Measurements from ENCODE around the gene CHCHD4.

CHCHD4 gene

GRCh38 chr3:14148041-14148985 is 23.6 kb upstream of the CHCHD4 start:
- DNase-seq = no peak

DNA sequence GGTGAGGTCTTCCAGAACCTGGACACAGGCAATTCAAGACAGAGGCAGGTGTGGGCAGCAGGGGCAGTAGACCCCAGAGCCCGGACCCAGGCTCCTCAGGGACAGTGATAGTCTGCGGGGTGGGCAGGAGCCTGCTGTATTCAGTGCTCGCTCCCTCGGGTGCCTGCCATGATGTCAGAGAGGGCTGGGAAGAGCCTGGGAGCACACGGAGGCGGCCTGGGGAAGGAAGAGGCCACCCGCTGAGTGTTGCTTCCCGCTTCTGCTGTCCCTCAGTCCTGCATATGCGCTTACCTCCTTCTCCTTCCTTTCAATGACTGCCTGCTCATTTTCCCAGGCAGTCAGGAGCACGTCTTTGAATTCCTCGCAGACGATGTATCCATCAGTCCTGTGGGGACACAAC is 22.9 kb upstream of the CHCHD4 start:
- DNase-seq = no peak

DNA sequence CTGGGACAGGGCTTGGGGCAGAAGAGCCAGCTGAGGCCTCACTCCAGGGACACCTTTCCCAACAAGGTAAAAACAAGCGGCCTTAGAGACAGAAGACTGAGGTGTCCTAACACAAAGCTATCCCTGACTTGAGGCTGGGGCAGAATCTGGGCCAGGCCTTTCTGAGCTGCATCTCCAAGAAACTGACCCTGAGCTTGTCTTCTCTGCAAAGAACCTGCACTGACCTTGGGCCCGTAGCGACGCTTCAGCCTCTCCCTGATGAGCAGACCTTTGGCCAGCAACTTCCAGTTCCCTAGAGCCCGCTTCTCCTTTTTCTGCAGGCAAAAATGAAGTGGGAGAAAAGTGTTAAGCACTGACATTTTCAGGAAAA is 22.4 kb upstream of the CHCHD4 start:
- DNase-seq = no peak

DNA sequence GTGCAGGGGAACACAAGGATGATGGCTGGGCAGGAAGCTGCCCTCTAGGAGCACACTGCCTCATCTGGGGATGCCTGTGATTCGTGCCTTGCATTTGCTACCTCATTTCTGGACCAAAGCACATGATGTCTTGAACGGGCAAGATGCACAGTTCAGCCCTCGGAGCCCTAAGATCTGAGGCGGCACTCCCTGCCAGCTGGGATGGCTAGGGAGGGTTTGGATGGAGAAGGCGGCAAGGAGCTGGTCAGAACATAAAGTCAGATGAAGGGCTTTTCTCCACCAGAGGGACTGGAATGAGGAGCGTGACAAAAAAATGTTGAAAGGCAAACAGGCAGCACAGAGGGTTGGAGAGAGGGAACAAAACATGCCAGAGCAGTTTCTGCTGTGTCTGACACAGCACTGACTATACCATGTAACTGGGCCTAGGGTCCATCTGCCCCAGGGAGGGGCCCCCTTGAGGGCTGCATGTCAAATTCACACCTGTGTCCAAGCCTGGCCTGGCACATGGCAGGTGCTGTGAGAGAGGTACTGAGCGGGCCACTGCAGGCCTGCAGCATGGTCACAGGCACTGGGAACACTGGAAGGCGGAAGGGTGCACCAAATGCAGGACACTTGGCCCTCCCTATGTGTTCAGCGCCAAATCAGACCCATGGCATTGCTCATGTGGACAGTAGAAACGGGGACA is 21.9 kb upstream of the CHCHD4 start:
- DNase-seq = no peak

DNA sequence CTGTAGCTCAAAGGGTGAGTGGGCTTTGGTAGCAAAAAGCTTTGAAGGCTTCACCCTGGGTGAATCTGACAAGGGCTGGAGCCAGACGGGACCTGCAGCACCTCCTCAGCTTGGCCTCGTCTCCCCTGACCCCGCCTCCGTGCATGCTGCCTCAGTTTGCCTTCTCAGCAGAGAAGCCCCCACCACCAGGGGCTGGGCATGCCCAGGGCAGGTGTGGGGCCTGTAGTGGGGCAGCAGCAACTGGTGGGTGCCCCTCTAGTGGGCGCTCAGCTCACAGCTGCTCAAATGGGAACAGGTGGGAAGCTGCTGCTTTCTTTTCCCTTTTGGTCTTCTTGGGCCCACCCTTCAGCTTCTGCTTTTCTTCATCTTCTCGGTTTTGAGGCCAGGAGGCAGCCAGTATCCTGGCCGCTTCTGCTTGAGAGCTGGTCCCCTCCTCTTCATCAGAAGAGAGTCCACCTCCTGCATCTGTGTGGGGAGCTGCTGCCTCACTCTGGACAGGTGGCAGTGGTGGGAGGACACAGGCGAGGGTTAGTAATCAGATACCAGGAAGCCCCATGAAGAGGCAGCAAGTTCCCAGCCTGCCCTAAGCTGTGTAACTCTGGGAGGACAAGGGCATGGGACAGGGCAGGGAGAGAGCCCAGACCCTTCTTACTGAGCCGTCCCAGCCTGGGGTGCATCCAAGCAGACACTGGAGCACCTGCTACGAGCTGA is 21.2 kb upstream of the CHCHD4 start:
- DNase-seq = no peak

GRCh38 chr3:14145236-14145635 is 20.6 kb upstream of the CHCHD4 start:
- DNase-seq = no peak

DNA sequence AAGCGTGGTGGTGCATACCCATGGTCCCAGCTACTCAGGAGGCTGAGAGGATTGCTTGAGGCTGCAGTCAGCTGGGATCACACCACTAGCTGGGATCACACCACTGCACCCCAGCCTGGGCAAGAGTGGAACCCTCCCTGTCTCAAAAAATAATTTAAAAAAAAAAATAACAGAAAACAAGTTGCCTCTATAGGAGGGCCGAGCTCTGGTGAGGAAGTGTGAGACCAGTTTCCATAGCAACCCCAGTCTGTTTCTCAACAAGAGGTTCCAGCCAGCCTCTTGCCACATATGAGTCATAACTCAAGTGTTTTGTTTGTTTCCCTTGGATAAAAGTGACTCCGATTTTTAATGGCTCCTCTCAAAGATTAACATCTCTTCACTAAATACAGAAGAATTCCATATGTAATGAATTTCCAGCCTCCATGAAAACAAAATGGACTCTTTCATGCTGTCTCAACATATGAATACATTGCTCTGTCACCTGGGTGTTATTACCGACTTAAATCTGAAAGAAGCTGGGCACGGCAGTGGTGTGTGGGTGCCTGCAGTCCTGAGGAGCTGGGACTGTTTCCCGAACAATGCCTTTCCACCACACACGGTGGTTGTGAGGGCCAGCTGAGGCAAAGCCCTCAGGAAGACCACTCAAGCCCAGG is 19.9 kb upstream of the CHCHD4 start:
- peak; percentile 46 for DNase-seq

DNA sequence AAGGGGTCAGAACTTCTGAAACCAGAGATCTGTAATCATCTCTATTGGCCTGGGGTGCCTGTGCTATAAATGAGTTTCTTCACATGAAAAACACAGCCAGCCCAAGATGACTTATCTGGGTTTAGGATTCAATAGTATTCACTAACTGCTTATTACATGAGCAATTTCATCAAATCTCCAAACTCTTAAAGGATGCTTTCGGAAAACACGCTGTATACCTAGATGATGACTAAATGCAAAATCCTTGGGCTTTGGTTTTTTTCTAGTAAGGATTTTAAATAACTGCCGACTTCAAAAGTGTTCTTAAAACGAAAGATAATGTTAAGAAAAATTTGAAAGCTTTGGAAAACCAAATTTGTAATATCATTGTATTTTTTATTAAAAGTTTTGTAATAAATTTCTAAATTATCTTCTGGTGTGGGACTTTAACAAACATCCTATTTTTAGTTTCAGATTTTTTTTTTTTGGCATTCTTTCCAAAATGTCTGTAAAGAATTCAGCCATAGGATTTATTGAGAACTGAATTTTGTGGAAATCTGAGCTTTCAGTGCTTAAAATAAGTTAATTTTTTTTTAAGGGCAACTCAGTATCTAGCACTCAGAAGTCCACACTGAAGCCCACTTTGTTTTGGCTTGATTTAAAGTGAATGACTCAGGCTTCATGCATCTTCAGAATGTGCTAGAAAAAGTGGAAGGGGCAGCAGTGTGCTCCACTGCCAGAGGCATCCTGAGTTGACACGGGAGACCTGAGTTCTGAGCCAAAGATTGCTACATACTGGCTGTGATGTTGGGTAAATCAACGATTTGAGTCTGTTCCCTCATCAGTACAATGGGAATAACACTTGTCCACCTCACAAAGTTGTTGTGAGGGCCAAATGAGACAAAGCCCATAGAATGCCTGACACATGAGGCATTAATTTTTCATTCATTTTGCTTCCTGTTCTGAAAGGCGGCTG is 18.9 kb upstream of the CHCHD4 start:
- no peak for DNase-seq

DNA sequence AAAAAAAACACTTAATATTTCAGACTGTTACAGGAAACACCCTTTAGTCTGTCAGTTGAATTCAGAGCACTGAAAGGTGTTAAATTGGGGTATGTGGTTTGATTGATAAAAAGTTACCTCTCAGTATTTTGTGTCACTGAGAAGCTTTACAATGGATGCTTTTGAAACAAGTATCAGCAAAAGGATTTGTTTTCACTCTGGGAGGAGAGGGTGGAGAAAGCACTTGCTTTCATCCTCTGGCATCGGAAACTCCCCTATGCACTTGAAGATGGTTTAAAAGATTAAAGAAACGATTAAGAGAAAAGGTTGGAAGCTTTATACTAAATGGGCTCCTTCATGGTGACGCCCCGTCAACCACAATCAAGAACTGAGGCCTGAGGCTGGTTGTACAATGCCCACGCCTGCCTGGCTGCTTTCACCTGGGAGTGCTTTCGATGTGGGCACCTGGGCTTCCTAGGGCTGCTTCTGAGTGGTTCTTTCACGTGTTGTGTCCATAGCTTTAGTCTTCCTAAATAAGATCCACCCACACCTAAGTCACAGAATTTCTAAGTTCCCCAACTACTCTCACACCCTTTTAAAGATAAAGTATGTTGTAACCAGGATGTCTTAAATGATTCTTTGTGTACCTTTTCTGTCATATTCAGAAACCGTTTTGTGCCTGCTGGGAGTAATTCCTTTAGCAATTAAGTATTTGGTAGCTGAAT is 18.0 kb upstream of the CHCHD4 start:
- no peak for DNase-seq

DNA sequence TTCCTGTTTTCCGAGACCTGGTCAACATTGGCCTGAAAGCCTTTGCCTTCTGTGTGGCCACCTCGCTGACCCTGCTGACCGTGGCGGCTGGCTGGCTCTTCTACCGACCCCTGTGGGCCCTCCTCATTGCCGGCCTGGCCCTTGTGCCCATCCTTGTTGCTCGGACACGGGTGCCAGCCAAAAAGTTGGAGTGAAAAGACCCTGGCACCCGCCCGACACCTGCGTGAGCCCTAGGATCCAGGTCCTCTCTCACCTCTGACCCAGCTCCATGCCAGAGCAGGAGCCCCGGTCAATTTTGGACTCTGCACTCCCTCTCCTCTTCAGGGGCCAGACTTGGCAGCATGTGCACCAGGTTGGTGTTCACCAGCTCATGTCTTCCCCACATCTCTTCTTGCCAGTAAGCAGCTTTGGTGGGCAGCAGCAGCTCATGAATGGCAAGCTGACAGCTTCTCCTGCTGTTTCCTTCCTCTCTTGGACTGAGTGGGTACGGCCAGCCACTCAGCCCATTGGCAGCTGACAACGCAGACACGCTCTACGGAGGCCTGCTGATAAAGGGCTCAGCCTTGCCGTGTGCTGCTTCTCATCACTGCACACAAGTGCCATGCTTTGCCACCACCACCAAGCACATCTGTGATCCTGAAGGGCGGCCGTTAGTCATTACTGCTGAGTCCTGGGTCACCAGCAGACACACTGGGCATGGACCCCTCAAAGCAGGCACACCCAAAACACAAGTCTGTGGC is 17.1 kb upstream of the CHCHD4 start:
- no peak for DNase-seq

DNA sequence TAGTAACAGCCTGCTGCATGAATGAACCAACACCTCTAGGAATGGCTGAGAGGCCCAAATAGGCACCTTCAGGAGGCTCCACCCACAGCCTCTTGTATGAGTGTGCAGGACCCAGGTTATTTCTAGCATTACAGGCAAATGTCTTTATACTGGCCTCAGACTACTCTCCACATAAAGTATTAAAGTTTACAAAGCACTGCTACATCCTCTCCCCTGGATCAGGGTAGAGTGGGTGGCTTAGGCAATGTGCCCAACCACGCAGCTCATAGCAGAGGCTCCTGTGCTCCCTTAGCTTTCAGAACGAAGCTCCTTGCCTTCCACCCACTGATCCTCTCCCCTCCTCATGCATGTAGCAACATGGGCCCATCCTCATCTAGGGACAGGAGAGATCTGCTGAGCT is 16.5 kb upstream of the CHCHD4 start:
- DNase-seq = no peak

DNA sequence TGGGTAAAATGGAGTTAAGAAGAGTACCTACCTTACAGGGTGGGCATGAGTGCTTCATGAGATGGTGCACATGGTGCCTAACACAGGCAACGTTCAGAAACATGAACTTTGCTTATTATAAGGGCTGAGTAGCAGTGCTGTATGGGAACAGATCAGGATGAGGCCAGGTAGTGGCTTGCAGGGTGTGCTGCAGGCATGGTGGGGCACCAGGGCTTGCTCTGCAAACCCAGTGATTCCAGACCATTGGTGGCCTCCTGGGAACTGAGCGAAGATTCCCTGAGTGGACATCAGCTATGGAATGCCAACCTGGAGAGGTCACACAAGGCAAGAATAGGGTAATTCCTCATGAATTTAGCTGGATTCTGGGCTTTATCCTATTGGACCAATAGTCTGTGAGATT is 16.0 kb upstream of the CHCHD4 start:
- no peak for DNase-seq

DNA sequence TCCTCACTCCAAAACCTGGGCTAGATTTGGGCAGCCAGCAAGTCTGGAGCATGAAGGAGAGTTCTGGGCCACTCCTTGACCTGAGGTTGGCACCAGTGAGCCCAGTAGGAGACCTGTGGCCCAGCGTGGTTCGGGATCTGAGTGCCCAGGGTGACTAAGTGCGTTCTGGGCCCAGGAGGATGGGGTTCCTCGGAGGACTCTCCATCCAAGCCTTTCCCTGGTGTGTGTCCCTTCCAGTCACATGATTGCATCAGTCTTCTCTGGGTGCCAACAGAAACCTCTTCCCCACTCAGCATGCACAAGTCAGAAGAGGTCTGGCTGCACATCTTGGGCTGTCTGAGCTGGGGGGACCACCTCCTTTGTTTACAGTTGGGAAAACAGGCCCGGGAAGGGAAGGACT is 15.1 kb upstream of the CHCHD4 start:
- no peak for DNase-seq

GRCh38 chr3:14138878-14139655 is 14.4 kb upstream of the CHCHD4 start:
- no peak for DNase-seq

GRCh38 chr3:14138109-14138877 is 13.6 kb upstream of the CHCHD4 start:
- DNase-seq = no peak

DNA sequence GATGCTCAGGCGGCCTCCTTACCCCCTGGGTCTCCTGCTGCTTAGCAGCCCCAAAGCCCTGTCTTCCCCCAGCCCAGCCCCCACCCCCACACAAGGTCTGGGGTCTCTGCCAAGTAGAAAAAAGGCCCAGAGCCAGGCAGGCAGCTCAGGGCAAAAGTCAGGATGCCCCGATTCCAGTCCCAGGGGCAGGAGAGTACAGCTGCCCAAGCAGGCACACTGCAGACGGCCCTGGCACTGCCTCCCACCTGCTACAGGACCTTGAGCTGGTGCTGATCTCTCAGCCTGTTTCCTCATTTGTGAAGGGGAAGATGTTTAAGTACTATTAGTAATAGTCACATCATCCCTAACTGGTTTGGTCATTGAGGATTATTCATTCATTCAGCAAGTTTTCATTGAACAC is 12.8 kb upstream of the CHCHD4 start:
- no peak for DNase-seq

- no peak for DNase-seq
Measured at GRCh38 chr3:14137004-14137403, 12.3 kb upstream of the CHCHD4 start.

- DNase-seq = no peak
Measured at GRCh38 chr3:14135581-14135980, 10.9 kb upstream of the CHCHD4 start.

DNA sequence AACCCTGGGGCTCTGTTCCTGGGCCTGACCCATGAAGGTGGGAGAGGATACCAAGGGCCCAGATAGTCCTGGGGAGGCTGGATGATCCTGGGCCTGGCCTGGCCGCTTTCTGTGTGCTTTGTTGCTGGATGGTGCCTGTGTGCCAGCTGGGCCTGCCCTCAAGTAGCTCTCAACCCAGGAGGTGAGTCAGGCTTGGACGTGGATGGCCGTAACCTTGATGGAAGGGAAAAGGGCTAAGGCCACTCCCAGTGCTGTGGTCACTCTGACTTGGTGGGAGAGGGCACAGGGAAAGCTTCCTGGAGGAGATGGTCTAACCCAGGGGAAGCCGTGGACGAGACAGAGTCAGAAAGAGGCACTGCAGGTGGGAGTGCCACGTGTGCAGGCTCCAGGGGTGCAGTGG is 9.6 kb upstream of the CHCHD4 start:
- DNase-seq = no peak
